NCI-H82 treated with DMSO at 0.1 percent for 48 hours (cell line): ENCODE results near the gene ETV3L.
"Not testable (repeated sequence)": the region's sequence is repeated elsewhere in the genome, so short reads cannot be mapped to it uniquely, and the experiment has no call there.

Source experiments
- DNase-seq: peaks from one replicate; lab custom pipeline; 2025; ENCODE audit not compliant: unreplicated experiment; lab: John Stamatoyannopoulos, UW

Gene ETV3L

DNA sequence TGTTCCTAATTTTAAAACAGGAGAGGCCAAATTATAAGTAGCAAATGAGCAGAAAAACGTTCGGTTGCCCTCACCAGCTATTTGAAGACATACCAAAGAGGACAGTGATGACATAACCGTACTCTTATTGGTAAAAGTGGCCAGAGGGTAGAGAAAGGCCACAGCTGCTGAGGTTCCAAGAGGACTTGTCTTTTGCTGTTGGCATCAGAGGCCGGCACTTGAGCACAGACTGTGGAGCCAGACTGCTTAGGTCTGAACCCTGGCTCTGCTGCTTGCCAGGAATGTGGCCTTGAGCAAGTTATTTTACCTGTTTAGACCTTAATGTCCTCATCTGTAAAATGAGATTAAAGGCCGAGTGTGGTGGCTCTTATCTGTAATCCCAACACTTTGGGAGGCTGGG is 14.9 kb downstream of the ETV3L start:
- DNase-seq = no peak

DNA sequence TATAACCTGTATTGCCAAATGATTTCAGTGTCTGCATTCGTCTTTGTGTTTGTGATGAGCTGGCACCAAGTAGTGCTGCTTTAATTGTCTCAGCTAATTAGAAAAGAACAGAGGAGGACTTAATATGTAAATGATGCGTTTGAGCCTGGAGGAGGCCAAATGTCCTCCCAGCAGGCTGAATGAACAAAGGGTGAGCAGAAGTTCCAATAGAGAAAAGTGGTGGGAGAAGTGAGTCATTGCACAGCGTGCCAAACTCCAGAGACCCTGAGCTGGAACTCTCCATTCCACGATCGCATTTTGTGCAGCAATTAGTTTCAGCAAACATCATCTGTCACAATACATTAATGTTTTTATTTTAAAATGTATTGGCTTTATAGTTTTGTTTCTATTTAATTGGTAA is 17.9 kb downstream of the ETV3L start:
- no peak for DNase-seq

DNA sequence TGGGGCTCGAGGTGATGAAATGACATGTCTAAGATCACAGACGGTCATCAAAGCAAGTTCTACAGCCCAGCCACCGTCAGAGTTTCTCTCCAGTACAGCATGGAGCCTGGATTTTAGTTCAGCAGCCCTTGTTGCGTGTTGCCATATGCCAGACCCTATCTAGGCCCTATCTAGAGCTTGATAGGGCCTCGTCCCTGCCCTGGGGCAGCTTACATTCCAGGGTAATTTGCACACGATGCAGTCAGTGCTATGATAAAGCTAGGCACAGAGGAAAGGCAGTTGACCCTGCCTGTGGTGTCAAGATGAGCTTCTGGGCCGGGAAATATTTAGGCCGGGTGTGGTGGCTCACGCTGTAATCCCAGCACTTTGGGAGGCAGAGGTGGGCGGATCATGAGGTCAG is 18.9 kb downstream of the ETV3L start:
- DNase-seq = no peak

DNA sequence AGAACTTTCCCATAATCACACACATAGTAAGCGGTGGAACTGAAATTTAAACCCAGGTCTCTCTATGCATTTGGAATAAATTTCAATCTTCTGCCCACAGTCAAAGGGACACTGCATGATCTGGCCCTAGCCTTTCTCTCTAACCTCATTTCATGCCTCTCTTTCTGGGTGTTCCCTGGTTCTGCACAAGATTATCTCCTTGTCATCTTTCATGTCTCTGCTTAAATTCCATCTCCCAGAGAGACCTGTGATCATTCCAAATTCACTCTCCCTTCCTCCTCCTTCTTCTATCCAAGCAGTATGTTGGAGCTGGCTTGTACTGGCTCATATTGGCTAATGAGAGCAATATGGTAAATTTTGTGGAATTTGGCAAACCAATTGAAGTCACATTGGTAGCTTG is 22.2 kb downstream of the ETV3L start:
- DNase-seq = no peak

DNA sequence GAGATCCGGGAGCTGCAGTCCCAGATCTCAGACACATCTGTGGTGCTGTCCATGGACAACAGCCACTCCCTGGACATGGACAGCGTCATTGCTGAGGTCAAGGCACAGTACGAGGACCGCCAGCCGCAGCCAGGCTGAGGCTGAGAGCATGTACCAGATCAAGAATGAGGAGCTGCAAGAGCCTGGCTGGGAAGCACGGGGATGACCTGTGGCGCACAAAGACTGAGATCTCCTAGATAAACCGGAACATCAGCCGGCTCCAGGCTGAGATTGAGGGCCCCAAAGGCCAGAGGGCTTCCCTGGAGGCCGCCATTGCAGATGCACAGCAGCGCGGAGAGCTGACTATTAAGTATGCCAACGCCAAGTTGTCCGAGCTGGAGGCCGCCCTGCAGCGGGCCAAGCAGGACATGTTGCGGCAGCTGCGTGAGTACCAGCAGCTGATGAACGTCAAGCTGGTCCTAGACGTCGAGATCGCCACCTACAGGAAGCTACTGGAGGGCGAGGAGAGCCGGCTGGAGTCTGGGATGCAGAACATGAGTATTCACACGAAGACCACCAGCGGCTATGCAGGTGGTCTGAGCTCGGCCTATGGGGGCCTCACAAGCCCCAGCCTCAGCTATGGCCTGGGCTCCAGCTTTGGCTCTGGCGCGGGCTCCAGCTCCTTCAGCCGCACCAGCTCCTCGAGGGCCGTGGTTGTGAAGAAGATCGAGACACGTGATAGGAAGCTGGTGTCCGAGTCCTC is 25.5 kb downstream of the ETV3L start:
- peak; percentile 63 for DNase-seq

DNA sequence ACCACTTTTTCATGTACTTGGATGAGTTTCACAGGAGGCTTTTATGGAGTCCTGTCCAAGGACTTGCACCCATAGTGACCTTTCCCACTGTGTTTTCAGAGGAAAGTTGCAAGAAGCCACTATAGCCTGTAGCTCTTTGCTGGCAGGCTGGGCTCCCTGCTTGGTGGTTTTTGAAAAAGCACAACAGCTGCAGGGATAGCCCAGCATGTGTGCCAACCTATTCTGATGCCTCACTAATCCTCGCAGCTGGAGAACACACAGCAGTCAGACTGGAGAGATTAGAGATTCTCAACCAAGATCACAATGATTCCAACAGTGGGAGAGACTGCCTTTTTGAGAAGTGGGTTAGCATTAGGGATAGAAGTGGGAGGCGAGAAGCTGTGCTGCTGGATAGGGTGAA is 30.0 kb downstream of the ETV3L start:
- DNase-seq = no peak

DNA sequence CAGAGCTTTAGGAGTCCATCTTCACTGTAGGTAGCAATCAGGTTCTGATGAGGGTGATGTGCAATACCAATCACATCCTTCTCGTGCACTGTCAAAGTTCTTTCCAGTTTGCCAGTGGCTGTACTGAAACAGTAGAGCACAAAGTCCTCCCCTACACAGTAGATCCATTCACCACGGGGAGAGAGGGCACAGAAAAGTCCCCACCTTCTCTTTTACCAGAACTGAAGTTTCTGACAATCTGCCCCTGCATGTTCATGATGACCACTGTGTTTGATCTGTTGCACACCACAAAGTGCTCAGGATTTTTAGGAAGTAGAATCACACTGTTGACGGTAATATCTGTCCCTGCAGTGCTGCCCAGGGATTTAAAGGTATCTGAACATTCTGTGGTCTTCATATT is 40.4 kb downstream of the ETV3L start:
- DNase-seq = not testable (repeated sequence)

DNA sequence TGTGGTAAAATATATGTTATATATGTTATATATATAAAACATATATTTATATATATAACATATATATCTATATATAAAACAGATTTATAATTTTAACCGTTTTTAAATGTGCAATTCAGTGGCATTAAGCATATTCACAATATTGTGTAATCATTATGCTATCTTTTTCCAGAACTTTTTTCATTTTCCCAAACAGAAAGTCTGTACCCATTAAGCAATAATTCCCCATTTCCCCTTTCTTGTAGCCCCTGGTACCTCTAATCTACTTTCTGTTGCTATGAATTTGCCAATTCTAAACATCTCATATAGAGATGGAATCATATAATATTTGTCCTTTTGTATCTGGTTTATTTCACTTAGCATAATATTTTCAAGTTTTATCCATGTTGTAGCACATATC is 43.3 kb downstream of the ETV3L start:
- no peak for DNase-seq

DNA sequence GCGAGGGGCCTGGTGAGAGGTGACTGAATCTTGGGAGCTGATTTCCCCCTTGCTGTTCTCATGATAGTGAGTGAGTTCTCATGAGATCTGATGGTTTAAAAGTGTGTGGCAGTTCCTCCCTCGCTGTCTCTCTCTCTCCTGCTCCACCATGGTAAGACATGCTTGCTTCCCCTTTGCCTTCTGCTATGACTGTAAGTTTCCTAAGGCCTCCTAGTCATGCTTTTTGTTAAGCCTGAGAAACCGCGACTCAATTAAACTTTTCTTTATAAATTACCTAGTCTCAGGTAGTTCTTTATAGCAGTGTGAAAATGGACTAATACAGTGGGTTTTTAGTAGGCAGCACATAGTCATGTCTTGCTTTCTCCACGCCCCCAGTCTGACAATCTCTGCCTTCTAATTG is 43.9 kb downstream of the ETV3L start:
- DNase-seq = not testable (repeated sequence)

DNA sequence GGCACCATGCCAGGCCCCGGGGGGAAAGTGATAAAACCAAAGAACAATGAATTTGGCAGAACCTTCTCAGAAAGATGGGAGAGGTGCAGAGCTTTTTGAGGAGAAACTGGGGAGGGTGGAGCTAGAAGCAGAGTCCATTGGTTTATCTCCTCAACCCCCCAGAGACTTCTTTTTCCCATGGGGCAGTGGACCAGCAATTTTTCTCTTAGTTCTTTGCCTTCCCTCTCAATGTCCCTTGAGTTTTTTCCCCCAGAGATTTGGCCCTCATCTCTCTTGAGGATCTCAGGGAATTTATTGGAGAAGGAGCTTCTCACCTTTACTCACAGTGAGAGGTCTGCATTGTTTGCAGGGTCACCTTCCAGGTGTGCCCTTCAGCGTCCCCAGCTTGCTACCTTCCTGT is 48.8 kb downstream of the ETV3L start:
- no peak for DNase-seq

DNA sequence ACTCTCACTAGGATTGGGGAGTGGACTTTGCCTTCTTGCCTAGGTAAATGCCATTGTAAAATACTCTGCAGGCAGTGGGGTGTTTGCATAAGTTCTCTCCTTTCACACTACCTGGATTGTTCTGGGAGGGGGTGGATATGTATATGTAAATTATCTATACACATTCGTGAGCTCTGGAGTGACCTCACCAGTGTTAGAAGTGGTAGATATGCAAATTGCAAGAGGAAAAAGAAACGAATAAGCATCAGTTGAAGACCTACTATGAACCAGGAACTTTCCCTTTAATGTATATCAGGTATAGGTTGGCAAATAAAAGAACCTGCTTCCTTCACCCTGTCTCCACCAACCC is 52.6 kb downstream of the ETV3L start:
- no peak for DNase-seq

DNA sequence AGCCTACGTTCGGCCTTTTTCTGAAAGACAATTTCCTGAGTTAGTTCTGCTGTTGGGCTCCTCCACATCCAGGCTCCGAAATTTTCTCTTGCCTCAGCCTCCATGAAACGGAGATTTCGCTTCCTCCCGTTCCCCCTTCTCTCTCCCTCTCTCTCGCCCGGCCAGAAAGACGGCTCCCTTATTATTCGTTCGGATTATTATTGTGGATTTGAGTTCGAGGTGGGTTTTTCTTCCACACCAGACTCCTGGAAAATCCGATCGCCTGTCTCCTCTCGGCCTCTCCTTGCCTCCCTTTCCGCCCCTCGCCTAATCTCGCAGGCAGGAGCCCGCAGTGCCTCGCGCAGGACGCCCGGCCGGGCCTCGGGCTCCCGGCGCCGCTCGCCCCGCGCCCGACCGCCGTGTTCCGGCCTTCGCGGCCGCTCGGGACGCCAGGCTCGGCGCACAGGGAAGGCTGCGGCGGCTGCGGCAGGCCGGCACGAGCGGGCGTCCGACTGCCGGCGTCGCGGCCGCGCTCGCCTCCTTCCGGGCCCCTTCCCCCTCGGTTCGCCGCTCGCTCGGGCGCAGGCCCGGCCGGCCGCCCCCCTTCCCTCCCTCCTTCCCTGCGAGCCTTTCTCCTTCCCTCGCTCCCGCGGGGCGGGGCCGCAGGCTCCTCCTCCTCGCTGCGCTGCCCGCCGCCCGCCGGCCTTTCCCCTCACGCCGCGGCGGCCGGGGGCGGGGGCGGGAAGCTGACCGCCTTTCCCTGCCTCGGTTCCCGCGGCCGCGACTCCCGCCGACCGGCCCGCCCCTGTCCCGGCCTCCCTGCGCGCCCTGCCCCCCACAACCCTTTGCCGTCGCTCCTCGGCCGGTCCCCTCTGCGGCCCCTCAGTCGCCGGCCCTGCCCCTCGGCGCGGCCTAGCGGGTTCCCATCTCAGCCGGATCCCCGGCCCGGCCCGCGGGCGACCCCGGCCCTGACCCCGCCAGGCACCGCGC is 54.1 kb downstream of the ETV3L start, which contains the start of gene ARHGEF11:
TSS of gene ARHGEF11 (minus strand) at position 493 of the 969 bp plus-strand sequence. CDS start 1,412 bp downstream, outside the sequence.
- peak; percentile 66 for DNase-seq

DNA sequence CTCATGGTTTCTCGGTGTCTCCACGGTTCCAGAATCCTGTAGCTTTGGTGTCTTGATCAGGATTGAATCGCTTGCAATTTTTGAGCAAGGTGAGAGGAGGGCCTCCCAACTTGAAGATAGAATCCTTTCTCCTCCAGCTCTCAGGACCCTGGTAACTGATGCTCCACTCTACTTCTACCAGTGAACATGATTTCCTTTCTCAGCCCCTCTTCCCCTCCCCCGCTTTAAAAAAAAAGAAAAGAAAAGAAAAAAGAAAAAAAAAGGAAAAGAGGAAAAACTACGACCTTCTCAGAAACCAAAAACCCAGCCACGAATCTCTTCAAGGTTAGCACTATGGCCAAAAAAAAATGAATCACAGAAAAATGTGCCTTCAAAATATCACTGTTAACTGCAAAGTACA is 55.3 kb downstream of the ETV3L start:
- DNase-seq = no peak

DNA sequence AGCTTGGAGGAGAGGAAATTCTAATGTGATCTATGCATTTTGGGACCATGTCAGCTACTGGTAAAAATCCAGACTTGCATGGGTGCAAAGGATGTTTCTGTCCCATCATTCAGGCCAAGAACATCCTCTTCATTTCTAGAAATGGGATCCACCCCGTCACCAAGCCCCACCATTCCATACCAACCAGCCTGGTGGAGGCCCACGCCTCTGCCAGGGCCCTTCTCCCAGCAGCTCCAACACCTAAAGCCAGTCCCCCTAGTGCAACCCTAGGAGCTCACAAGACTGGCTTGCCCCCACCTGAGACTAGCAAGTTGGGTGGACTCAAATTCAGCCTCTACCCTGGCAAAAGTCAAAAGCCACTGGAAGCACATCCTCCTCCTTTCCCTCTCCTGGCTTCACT is 55.9 kb downstream of the ETV3L start:
- DNase-seq = no peak

DNA sequence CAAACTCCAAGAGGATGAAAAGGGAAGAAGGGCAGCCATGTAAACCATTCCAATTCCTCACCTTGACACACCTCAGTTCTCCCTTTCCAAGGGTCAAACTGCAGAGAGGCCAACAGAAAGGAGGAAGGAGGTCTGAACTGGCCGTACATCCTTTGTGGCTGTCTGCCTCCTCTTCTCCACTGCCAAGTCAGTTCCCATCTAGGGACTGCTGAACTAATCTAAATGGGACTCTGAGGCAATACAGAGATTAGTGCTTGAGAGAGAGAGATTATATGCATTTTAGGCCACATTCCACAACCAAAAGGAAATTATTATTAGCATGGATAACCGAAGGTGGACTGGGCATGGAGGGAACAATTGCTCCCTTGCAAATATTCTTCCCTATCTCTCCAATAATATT is 56.8 kb downstream of the ETV3L start:
- no peak for DNase-seq
